GM12878 (cell line): ENCODE measurements around the gene KRTAP22-2. TPM values are rescaled to one million over a fixed set of nuclear protein-coding genes. Genes with fewer than 3 reads are reported as not detected.

ENCODE experiments used
- ATAC-seq: fragments of 200-7000 bp; cut with Tn5 transposase; 3 replicates; pipeline ENCODE4 v1.9.1; 2020; ENCODE audit warnings: mild to moderate bottlenecking, moderate library complexity
- BruUV-seq: library from RNA; stranded (reverse); fragments of 400-500 nt; replicated peaks from 2 replicates; lab custom pipeline; 2021; lab: Mats Ljungman, UMichigan
- CTCF ChIA-PET: fragments of 300-600 bp; sonication (Branson Sonifier 250); formaldehyde crosslinking; extraction: SDS; loops from one replicate; lab custom pipeline; 2021; ENCODE audit warnings: inconsistent platforms; lab: Yijun Ruan, JAX
- POLR2A ChIA-PET: fragments of 350-600 bp; formaldehyde crosslinking; extraction: SDS; loops from one replicate; lab custom pipeline; 2021; ENCODE audit warnings: inconsistent platforms; lab: Charles Lee
- RAD21 ChIA-PET: fragments of 300-600 bp; sonication (Branson Sonifier 250); formaldehyde crosslinking; loops from one replicate; lab custom pipeline; 2023; ENCODE audit warnings: antibody characterized with exemption; ENCODE audit not compliant: unreplicated experiment; lab: Charles Lee
- SMC1A ChIA-PET: fragments of 300-600 bp; sonication (Branson Sonifier 250); formaldehyde crosslinking; loops from one replicate; lab custom pipeline; 2023; ENCODE audit not compliant: unreplicated experiment, uncharacterized antibody; lab: Charles Lee
- DNase-seq: peaks from one replicate; pipeline ENCODE4 v3.0.0-alpha.2; 2011; ENCODE audit warnings: low read depth, low spot score
- FAIRE-seq: peaks from 3 replicates; lab custom pipeline; 2011; peaks lifted over from hg19 to GRCh38; lab: Jason Lieb, UNC
- H2AFZ ChIP-seq: 2 replicates; pipeline ENCODE4 v1.6.0; 2011; ENCODE audit warnings: low read depth, low read length, control low read depth; ENCODE audit not compliant: control insufficient read depth
- H3K27ac ChIP-seq: 2 replicates; pipeline ENCODE4 v1.5.1; 2011; ENCODE audit warnings: control low read depth; ENCODE audit not compliant: control insufficient read depth, insufficient read depth
- H3K27me3 ChIP-seq, 2 experiments: replicated peaks in 1 of 2; 2 replicates each; pipeline versions ENCODE4 v1.6.0 to v1.6.1; 2011; ENCODE audit warnings: low read length in 1 of 2; ENCODE audit not compliant: control insufficient read depth in 2 of 2, insufficient read depth in 2 of 2
- H3K36me3 ChIP-seq, 2 experiments: 2 replicates each; pipeline ENCODE4 v1.5.1; 2011; ENCODE audit warnings: low read length in 1 of 2; ENCODE audit not compliant: control insufficient read depth in 2 of 2, insufficient read depth in 2 of 2
- H3K4me1 ChIP-seq: 2 replicates; pipeline ENCODE4 v1.6.1; 2011; ENCODE audit warnings: mild to moderate bottlenecking, low read length, moderate library complexity, mixed read lengths; ENCODE audit not compliant: control insufficient read depth, insufficient read depth
- H3K4me2 ChIP-seq: 2 replicates; pipeline ENCODE4 v1.6.0; 2011; ENCODE audit warnings: control low read depth; ENCODE audit not compliant: control insufficient read depth, insufficient read depth
- H3K4me3 ChIP-seq: fragments of 200-600 bp; sonication (generic); 2 replicates; pipeline ENCODE4 v1.5.1; 2016
- H3K79me2 ChIP-seq: 2 replicates; pipeline ENCODE4 v1.6.0; 2011; ENCODE audit warnings: low read length; ENCODE audit not compliant: control insufficient read depth, insufficient read depth
- H3K9ac ChIP-seq: 2 replicates; pipeline ENCODE4 v1.8.0; 2011; ENCODE audit warnings: low read length, control low read depth, mixed read lengths; ENCODE audit not compliant: control insufficient read depth, insufficient read depth
- H3K9me3 ChIP-seq: replicated peaks from 3 replicates; pipeline ENCODE4 v1.5.1; 2011; ENCODE audit warnings: mild to moderate bottlenecking, low read length; ENCODE audit not compliant: control insufficient read depth, insufficient read depth
- H4K20me1 ChIP-seq: 2 replicates; pipeline ENCODE4 v1.6.0; 2011; ENCODE audit not compliant: control insufficient read depth, insufficient read depth
- ATF7 ChIP-seq: fragments of 450-650 bp; IDR thresholded peaks from 2 replicates; pipeline ENCODE4 v1.6.1; 2016; ENCODE audit warnings: low read depth, mild to moderate bottlenecking
- CBX3 ChIP-seq: fragments of 200-600 bp; sonication (generic); IDR thresholded peaks from 2 replicates; pipeline ENCODE4 v1.6.1; 2016; ENCODE audit warnings: low read depth, borderline replicate concordance
- GATAD2B ChIP-seq: fragments of 450-650 bp; conservative IDR thresholded peaks from 2 replicates; pipeline ENCODE4 v1.6.1; 2017; ENCODE audit warnings: low read depth, mild to moderate bottlenecking, moderate library complexity
- HDGF ChIP-seq: fragments of 450-650 bp; IDR thresholded peaks from 2 replicates; pipeline ENCODE4 v1.6.1; 2016; ENCODE audit warnings: antibody characterized with exemption
- MEF2B ChIP-seq: fragments of 450-650 bp; IDR thresholded peaks from 2 replicates; pipeline ENCODE4 v1.6.1; 2018; ENCODE audit warnings: mild to moderate bottlenecking, moderate library complexity; ENCODE audit not compliant: partially characterized antibody, poor library complexity, severe bottlenecking
- MTA3 ChIP-seq: IDR thresholded peaks from 2 replicates; pipeline ENCODE4 v1.6.1; 2012; ENCODE audit warnings: low read length, inconsistent platforms, borderline replicate concordance
- MXI1 ChIP-seq: fragments of 150-350 bp; IDR thresholded peaks from 2 replicates; pipeline ENCODE4 v1.6.1; 2011; ENCODE audit warnings: low read depth, mild to moderate bottlenecking, inconsistent platforms, low read length, improper control_type of control experiment
- PKNOX1 ChIP-seq: fragments of 450-650 bp; IDR thresholded peaks from 2 replicates; pipeline ENCODE4 v1.6.1; 2016; ENCODE audit warnings: mild to moderate bottlenecking
- RAD51 ChIP-seq: fragments of 450-650 bp; IDR thresholded peaks from 2 replicates; pipeline ENCODE4 v1.6.1; 2016; ENCODE audit warnings: moderate library complexity, mild to moderate bottlenecking, inconsistent platforms
- SKIL ChIP-seq: fragments of 450-650 bp; IDR thresholded peaks from 2 replicates; pipeline ENCODE4 v1.6.1; 2017; ENCODE audit warnings: mild to moderate bottlenecking, low read depth, inconsistent platforms; ENCODE audit not compliant: poor library complexity, severe bottlenecking
- ZSCAN29 ChIP-seq: fragments of 450-650 bp; IDR thresholded peaks from 2 replicates; pipeline ENCODE4 v1.6.1; 2017; ENCODE audit warnings: mild to moderate bottlenecking, moderate library complexity
- WGBS: methylation state at CpG from one replicate; pipeline ENCODE4 v1.1.6; 2016; ENCODE audit warnings: low lambda C conversion rate; ENCODE audit not compliant: insufficient replicate concordance, insufficient coverage; ENCODE audit errors: missing lambda C conversion rate; 5-methylcytosine and 5-hydroxymethylcytosine counted together
- in situ Hi-C: fragments of 300-500 bp; cut with MboI; formaldehyde crosslinking; loops from 9 replicates; pipeline ENCODE4 v1.14.3; 2018; ENCODE audit warnings: mixed read lengths
- intact Hi-C: fragments of 100-400 bp; cut with micrococcal nuclease; formaldehyde crosslinking; loops from one replicate; pipeline ENCODE4 v1.14.2; 2022; ENCODE audit not compliant: unreplicated experiment
- polyA plus RNA-seq, 11 experiments: library from polyadenylated mRNA; depleted of rRNA in 4 of 11; unstranded in 6 of 11; stranded (reverse) in 5 of 11; fragments of >200 nt; fragmentation: Nextera tagmentation in 4 of 11; fragmentation: Illumina TruSeq in 1 of 11; extraction: Ambion mirVana in 4 of 11; extraction: Trizol in 1 of 11; gene quantifications; 1 replicate in 1 of 11; 2 replicates in 10 of 11; pipeline versions ENCODE4 v1.2.1 to v1.2.3, GENCODE V29; 2011 to 2016; ENCODE audit warnings: inconsistent platforms in 2 of 11, missing spikeins in 2 of 11, low read depth in 1 of 11
- total RNA-seq, 4 experiments: library from RNA; depleted of rRNA in 3 of 4; stranded (reverse); fragments of >200 nt in 3 of 4; fragmentation: Illumina TruSeq in 1 of 4; extraction: Trizol in 1 of 4; gene quantifications; 2 replicates each; pipeline versions ENCODE4 v1.2.1 to v1.2.3, GENCODE V29; 2013 to 2021

The KRTAP22-2 gene
- total and polyA plus RNA-seq, 10 of the 15 experiments (the other 5 are each of a cell fraction or from before 2014, with no cell fraction given) = not detected

GRCh38 chr21:30620080-30620479 is 29.9 kb upstream of the KRTAP22-2 start:
- no peak overlapping the region for H3K4me3 ChIP-seq
- RAD21 ChIA-PET = no interaction called here
- POLR2A ChIA-PET = no interaction called here
- no peaks in the 10 kb centered on the region for H4K20me1 ChIP-seq
- intact Hi-C loops (no loop called here), in situ Hi-C loops (no loop called here)
- SMC1A ChIA-PET = no interaction called here
- no peak overlapping the region for H3K27ac ChIP-seq
- ATAC-seq (no peak), FAIRE-seq (no peak), DNase-seq (no peak)
- no peaks in the 10 kb centered on the region for H3K4me1 ChIP-seq
- no peaks in the 10 kb centered on the region for H3K79me2 ChIP-seq
- H3K27me3 ChIP-seq = no peaks in the 10 kb centered on the region
- no peak overlapping the region for H2AFZ ChIP-seq
- no peaks in the 10 kb centered on the region for H3K9me3 ChIP-seq
- no peak for TF ChIP-seq CBX3
- no peak for TF ChIP-seq GATAD2B
- no peak for TF ChIP-seq MXI1
- TF ChIP-seq ATF7 = no peak
- no peak overlapping the region for H3K4me2 ChIP-seq
- CTCF ChIA-PET = no interaction called here
- H3K36me3 ChIP-seq = no peaks in the 10 kb centered on the region
- H3K9ac ChIP-seq = no peak overlapping the region
- BruUV-seq = no TSS peak

GRCh38 chr21:30616125-30616524 is 25.9 kb upstream of the KRTAP22-2 start, which contains the start of gene KRTAP20-1:
KRTAP20-1 (plus strand) TSS chr21:30616425; CDS start chr21:30616455, 30 bp downstream.
- intact Hi-C loops (no loop called here), in situ Hi-C loops (no loop called here)
- no peaks in the 10 kb centered on the region for H3K27me3 ChIP-seq
- no peaks in the 10 kb centered on the region for H3K4me1 ChIP-seq
- ATAC-seq (no peak), DNase-seq (no peak), FAIRE-seq (no peak)
- ChIA-PET RAD21 (no interaction called here), POLR2A (no interaction called here), CTCF (interaction anchor here (1.6 kb wide), 1 partner anchor 115 kb away, joined by 3 read pairs; no protein-coding TSS in a partner anchor), SMC1A (no interaction called here)
- no peaks in the 10 kb centered on the region for H4K20me1 ChIP-seq
- no peak within 1 kb of the TSS for H2AFZ ChIP-seq
- no peak within 1 kb of the TSS for H3K4me2 ChIP-seq
- WGBS = 95% methylated on average over 2 of the region's 2 CpGs
- H3K9me3 ChIP-seq = no peaks in the 10 kb centered on the region
- TF ChIP-seq RAD51 = no peak
- TF ChIP-seq PKNOX1 = no peak
- TF ChIP-seq MEF2B = no peak
- no peak for TF ChIP-seq SKIL
- TF ChIP-seq ZSCAN29 = no peak
- TF ChIP-seq HDGF = no peak
- TF ChIP-seq MTA3 = no peak
- no peak within 1 kb of the TSS for H3K27ac ChIP-seq
- BruUV-seq = no TSS peak
- no peak within 1 kb of the TSS for H3K4me3 ChIP-seq
- H3K79me2 ChIP-seq = no peaks in the 10 kb centered on the region
- H3K36me3 ChIP-seq = no peaks in the 10 kb centered on the region
- no peak within 1 kb of the TSS for H3K9ac ChIP-seq
